ENCODE data around the gene TTC34. TPM values are rescaled to one million over a fixed set of nuclear protein-coding genes. Genes with fewer than 3 reads are reported as not detected.
A peak's percentile ranks its signal among the peaks of the same experiment; 100 is the strongest.

Gene TTC34
- total RNA-seq, 1 experiment from 2014 or later, result 0.79 TPM

GRCh38 chr1:2588661-2589430 lies 212.6 kb downstream of the TTC34 start:
- CTCF ChIA-PET, result no interaction called here
- Histone ChIP-seq H3K36me3 (ENCODE audit: control insufficient read depth, insufficient read depth, low read length) (no peaks in the 10 kb centered on the region), H3K9me3 (no peaks in the 10 kb centered on the region), H3K27me3 (replicated peaks; ENCODE audit: control insufficient read depth, insufficient read depth, low read length) (no peaks in the 10 kb centered on the region), H3K4me1 (peaks cover 6% of the 10 kb centered on the region; the same call in 1 of the 2 replicates), H3K4me3 (ENCODE audit: low read depth, low read length) (no peak overlapping the region)
- no TSS peak for BruUV-seq (replicated peaks)
- Mint-ChIP-seq H3K27me3 (ENCODE audit: insufficient read depth, unreplicated experiment) (no peaks in the 10 kb centered on the region), H3K4me1 (ENCODE audit: low read depth, unreplicated experiment) (no peaks in the 10 kb centered on the region), H3K4me3 (ENCODE audit: unreplicated experiment) (no peak overlapping the region), H3K9me3 (ENCODE audit: unreplicated experiment) (no peaks in the 10 kb centered on the region), H3K27ac (ENCODE audit: unreplicated experiment) (no peak overlapping the region), H3K36me3 (ENCODE audit: insufficient read depth, unreplicated experiment) (peaks cover 5% of the 10 kb centered on the region)
- DNase-seq, result no peak
- intact Hi-C loops (cut with micrococcal nuclease; ENCODE audit: unreplicated experiment), result loop anchor here (5.0 kb wide), 1 partner anchor 62 kb away; the partner anchor contains the start of gene PANK4
- POLR2A ChIA-PET, result no interaction called here
- no peak for TF ChIP-seq CTCF (IDR thresholded peaks at IDR 0.05; ENCODE audit: insufficient read depth in 1 of 2, low read depth in 1 of 2, low read length in 1 of 2, severe bottlenecking in 1 of 2, unreplicated experiment in 1 of 2)

GRCh38 chr1:2587860-2588571 lies 213.5 kb downstream of the TTC34 start:
- CTCF ChIA-PET, result interaction anchor here (0.6 kb wide), 1 partner anchor 273 kb away, joined by 6 read pairs; no protein-coding TSS in a partner anchor
- intact Hi-C loops (cut with micrococcal nuclease; ENCODE audit: unreplicated experiment), result loop anchor here (2.0 to 5.0 kb wide), 2 partner anchors 55 to 61 kb away; partner anchors contain the start of gene PANK4

More at GRCh38 chr1:2587860-2588571, 213.5 kb downstream of the TTC34 start:
- POLR2A ChIA-PET, result no interaction called here
- Histone ChIP-seq H3K4me3 (ENCODE audit: low read depth, low read length) (peak overlapping the region; percentile 76; the same call in 1 of the 2 replicates), H3K9me3 (no peaks in the 10 kb centered on the region), H3K4me1 (peaks cover 6% of the 10 kb centered on the region; the same call in 1 of the 2 replicates), H3K36me3 (ENCODE audit: control insufficient read depth, insufficient read depth, low read length) (no peaks in the 10 kb centered on the region), H3K27me3 (replicated peaks; ENCODE audit: control insufficient read depth, insufficient read depth, low read length) (no peaks in the 10 kb centered on the region)
- peak in 1 of 2 experiments; percentile 30 for DNase-seq
- Mint-ChIP-seq H3K27ac (ENCODE audit: unreplicated experiment) (no peak overlapping the region), H3K36me3 (ENCODE audit: insufficient read depth, unreplicated experiment) (peaks cover 5% of the 10 kb centered on the region), H3K4me3 (ENCODE audit: unreplicated experiment) (peak overlapping the region; percentile 79), H3K9me3 (ENCODE audit: unreplicated experiment) (no peaks in the 10 kb centered on the region), H3K27me3 (ENCODE audit: insufficient read depth, unreplicated experiment) (no peaks in the 10 kb centered on the region), H3K4me1 (ENCODE audit: low read depth, unreplicated experiment) (no peaks in the 10 kb centered on the region)
- no TSS peak for BruUV-seq (replicated peaks)
- TF ChIP-seq CTCF (IDR thresholded peaks at IDR 0.05; ENCODE audit: insufficient read depth in 1 of 2, low read depth in 1 of 2, low read length in 1 of 2, severe bottlenecking in 1 of 2, unreplicated experiment in 1 of 2), result no peak
